Stimulated activated CD8-positive, alpha-beta memory T cell treated with anti-CD3 and anti-CD28 coated beads, Interleukin-2, amount 100 ng/mL, for 48 hours (primary cell): ENCODE measurements around the gene TP53.
"Not testable (repeated sequence)": the region's sequence is repeated elsewhere in the genome, so short reads cannot be mapped to it uniquely, and the experiment has no call there.

ENCODE experiments used
- DNase-seq, 2 donors: peaks; one replicate each; pipeline ENCODE4 v3.0.0-alpha.2; 2020; ENCODE audit warnings: low read depth in 2 of 2

The TP53 gene

GRCh38 chr17:7631398-7632380 lies 55.6 kb downstream of the TP53 start:
- DNase-seq: no peak

GRCh38 chr17:7629939-7630571 lies 57.2 kb downstream of the TP53 start, which contains the start of gene SHBG:
SHBG (plus strand) TSS chr17:7630135; CDS start chr17:7630173, 38 bp downstream.
- no peak for DNase-seq

GRCh38 chr17:7627250-7628121 lies 59.8 kb downstream of the TP53 start, which contains the start of gene SAT2:
SAT2 (minus strand) TSS chr17:7627821; CDS start chr17:7627635, 186 bp downstream.
- DNase-seq: peak; percentile 78 to 85

GRCh38 chr17:7626956-7627249 lies 60.4 kb downstream of the TP53 start:
- DNase-seq: no peak

- DNase-seq: no peak
Observed at GRCh38 chr17:7626307-7626706, 61.0 kb downstream of the TP53 start.

- not testable (repeated sequence) for DNase-seq
Observed at GRCh38 chr17:7625749-7626148, 61.5 kb downstream of the TP53 start.

- no peak for DNase-seq
Observed at GRCh38 chr17:7623661-7624060, 63.6 kb downstream of the TP53 start.

GRCh38 chr17:7620835-7621234 lies 66.5 kb downstream of the TP53 start:
- DNase-seq: no peak

- no peak for DNase-seq
Observed at GRCh38 chr17:7618608-7619007, 68.7 kb downstream of the TP53 start.
